ENCODE results near the gene RYR2. TPM values are rescaled to one million over a fixed set of nuclear protein-coding genes. Genes with fewer than 3 reads are reported as not detected.

Gene RYR2
- total and polyA plus RNA-seq, 2 of the 8 experiments (the other 6 are each of a cell fraction or from before 2014, with no cell fraction given) = 1.3 to 4.4 TPM

- peak overlapping the region; percentile 95 for H3K4ac ChIP-seq (replicated peaks; ENCODE audit: insufficient read length, low read depth, low read length)
- peaks cover 0 to 7% of the 10 kb centered on the region in 2 experiments for H4K20me1 ChIP-seq (replicated peaks in 1 of 2; ENCODE audit: control insufficient read depth in 1 of 2, insufficient read depth in 2 of 2, low read length in 2 of 2)
- no peak overlapping the region for H4K5ac ChIP-seq (ENCODE audit: insufficient read length, low read depth, low read length)
- no peak overlapping the region; the same call in 1 of the 2 replicates for H2BK15ac ChIP-seq (ENCODE audit: low read length)
- H2BK120ac ChIP-seq (replicated peaks; ENCODE audit: low read depth, low read length) = no peak overlapping the region
- no peak overlapping the region for H2BK5ac ChIP-seq (ENCODE audit: low read depth, low read length)
- 0 out of 2 replicates have a peak overlapping the region, but pooled peaks have one; percentile 1 for H2BK20ac ChIP-seq (ENCODE audit: low read length)
- DNase-seq (ENCODE audit: low read depth in 1 of 2, low spot score in 2 of 2) = peak in 1 of 2 experiments; percentile 66
- peak; percentile 52 for FAIRE-seq
- peak overlapping the region; percentile 42 for H3K23ac ChIP-seq (ENCODE audit: insufficient read length)
- H3K18ac ChIP-seq (ENCODE audit: extremely low read depth, low read length) = peak overlapping the region; percentile 36; the same call in 1 of the 2 replicates
- H3K79me2 ChIP-seq (ENCODE audit: control insufficient read depth in 1 of 2, insufficient read depth in 2 of 2, low read length in 2 of 2) = peaks cover under 1 to 29% of the 10 kb centered on the region in 2 experiments; a peak in 2 of 4 replicates
- H3K79me1 ChIP-seq (ENCODE audit: low read depth, low read length) = peaks cover 4% of the 10 kb centered on the region; the same call in 1 of the 2 replicates
- no peak overlapping the region for H3K56ac ChIP-seq (replicated peaks; ENCODE audit: insufficient read length, low read depth, low read length)
- peak overlapping the region; percentile 31; the same call in 1 of the 2 replicates for H2BK12ac ChIP-seq (ENCODE audit: low read depth, low read length)
- TF ChIP-seq EZH2 (IDR thresholded peaks at IDR 0.05; ENCODE audit: low read depth, low read length, severe bottlenecking) (peak; percentile 58), ATF2 (IDR thresholded peaks at IDR 0.05; ENCODE audit: low read length) (no peak), E2F6 (IDR thresholded peaks at IDR 0.05) (0 out of 2 replicates have a peak, but pooled peaks have one; percentile 39), SUZ12 (IDR thresholded peaks at IDR 0.05; ENCODE audit: low read length) (peak; percentile 54; the same call in 1 of the 2 replicates), SIN3A (conservative IDR thresholded peaks at IDR 0.05 in 1 of 2, IDR thresholded peaks at IDR 0.05 in 1 of 2; ENCODE audit: low read depth in 1 of 2, low read length in 2 of 2) (peak in 1 of 2 experiments; percentile 23; a peak in 1 of 4 replicates)
- no peak overlapping the region for H2AFZ ChIP-seq (ENCODE audit: low read length)
- POLR2A ChIA-PET (ENCODE audit: partially characterized antibody) = interaction anchor here (0.6 to 1.9 kb wide), 7 partner anchors 9 to 491 kb away, joined by 3 to 14 read pairs (median 4); no protein-coding TSS in a partner anchor
- peak overlapping the region in 2 of 4 experiments; percentile 3 to 19; a peak in 2 of 7 replicates for H3K9ac ChIP-seq (replicated peaks in 1 of 4; ENCODE audit: extremely low read depth in 1 of 4, low read depth in 3 of 4, low read length in 3 of 4)
- H3K14ac ChIP-seq (ENCODE audit: insufficient read length) = peak overlapping the region; percentile 79
- H3K4me2 ChIP-seq (ENCODE audit: insufficient read depth in 1 of 2, low read depth in 2 of 2, low read length in 2 of 2) = peak overlapping the region; percentile 100
- H3K27ac ChIP-seq (ENCODE audit: low read depth, low read length) = no peak overlapping the region
- peak overlapping the region; percentile 30; the same call in 1 of the 2 replicates for H4K8ac ChIP-seq (ENCODE audit: extremely low read depth, insufficient read depth, low read length)
- H4K91ac ChIP-seq (replicated peaks; ENCODE audit: insufficient read length, low read length) = peak overlapping the region; percentile 77
- no peak overlapping the region for H2AK5ac ChIP-seq (ENCODE audit: low read depth, low read length)
- WGBS, 2 experiments (ENCODE audit: extremely low coverage in 1 of 2, insufficient coverage in 1 of 2, insufficient read length in 1 of 2, insufficient replicate concordance in 2 of 2, low coverage in 1 of 2, low lambda C conversion rate in 2 of 2, missing lambda C conversion rate in 1 of 2) = 3% methylated on average over 41 of the region's 55 CpGs; no CpG with 5 or more reads in 1 of the 2 experiments
- no peaks in the 10 kb centered on the region for H3K9me3 ChIP-seq (ENCODE audit: insufficient read depth in 2 of 2, low read depth in 1 of 2, low read length in 1 of 2)
- peaks cover 18% of the 10 kb centered on the region for H3K23me2 ChIP-seq (ENCODE audit: low read depth, low read length)
- CTCF ChIA-PET (ENCODE audit: partially characterized antibody) = interaction anchor here (1.6 to 2.3 kb wide), 7 partner anchors 10 to 344 kb away, joined by 4 to 10 read pairs (median 5); no protein-coding TSS in a partner anchor
- peaks cover 5 to 29% (median 11%) of the 10 kb centered on the region in 4 experiments; a peak in 6 of 7 replicates for H3K4me1 ChIP-seq (replicated peaks in 1 of 4; ENCODE audit: control insufficient read depth in 3 of 4, insufficient read depth in 4 of 4, low read length in 3 of 4)
- H3K27me3 ChIP-seq (replicated peaks in 1 of 4; ENCODE audit: control insufficient read depth in 3 of 4, extremely low read depth in 1 of 4, insufficient read depth in 3 of 4, low read length in 3 of 4) = peaks cover 1 to 36% (median 25%) of the 10 kb centered on the region in 4 experiments
- H3K4me3 ChIP-seq (ENCODE audit: extremely low read depth in 1 of 4, insufficient read depth in 2 of 4, low read depth in 3 of 4, low read length in 4 of 4) = peak overlapping the region; percentile 51 to 74 (median 54)
- H3K36me3 ChIP-seq (ENCODE audit: control insufficient read depth in 2 of 4, insufficient read depth in 4 of 4, low read length in 3 of 4) = no peaks in the 10 kb centered on the region
Measured at GRCh38 chr1:237042892-237043576, 1.1 kb downstream of the RYR2 start.
